ENCODE measurements around the gene AFF3.
A peak's percentile ranks its signal among the peaks of the same experiment; 100 is the strongest.
"Not testable (repeated sequence)": the region's sequence is repeated elsewhere in the genome, so short reads cannot be mapped to it uniquely, and the experiment has no call there.

Gene AFF3

GRCh38 chr2:99970292-99970868, 172.0 kb downstream of the AFF3 start:
- no peak for DNase-seq (ENCODE audit: low read depth)

- DNase-seq (ENCODE audit: low read depth), result no peak
Observed at GRCh38 chr2:99961196-99961913, 181.0 kb downstream of the AFF3 start.

GRCh38 chr2:99960790-99961189, 181.6 kb downstream of the AFF3 start:
- no peak for DNase-seq (ENCODE audit: low read depth)

- DNase-seq (ENCODE audit: low read depth), result no peak
Observed at GRCh38 chr2:99960291-99960690, 182.1 kb downstream of the AFF3 start.

GRCh38 chr2:99959261-99960014, 183.0 kb downstream of the AFF3 start:
- no peak for DNase-seq (ENCODE audit: low read depth)

- no peak for DNase-seq (ENCODE audit: low read depth)
Observed at GRCh38 chr2:99957332-99958133, 184.9 kb downstream of the AFF3 start.

- no peak for DNase-seq (ENCODE audit: low read depth)
Observed at GRCh38 chr2:99956232-99957030, 186.0 kb downstream of the AFF3 start.

- no peak for DNase-seq (ENCODE audit: low read depth)
Observed at GRCh38 chr2:99953750-99954149, 188.6 kb downstream of the AFF3 start.

GRCh38 chr2:99949963-99950362, 192.4 kb downstream of the AFF3 start:
- DNase-seq (ENCODE audit: low read depth), result no peak

- no peak for DNase-seq (ENCODE audit: low read depth)
Observed at GRCh38 chr2:99949530-99949929, 192.9 kb downstream of the AFF3 start.

- DNase-seq (ENCODE audit: low read depth), result no peak
Observed at GRCh38 chr2:99948010-99948409, 194.4 kb downstream of the AFF3 start.

- DNase-seq (ENCODE audit: low read depth), result not testable (repeated sequence)
Observed at GRCh38 chr2:99947366-99947765, 195.0 kb downstream of the AFF3 start.

- no peak for DNase-seq (ENCODE audit: low read depth)
Observed at GRCh38 chr2:99944019-99944418, 198.4 kb downstream of the AFF3 start.

- DNase-seq (ENCODE audit: low read depth), result no peak
Observed at GRCh38 chr2:99942561-99943347, 199.6 kb downstream of the AFF3 start.

GRCh38 chr2:99940963-99941362, 201.4 kb downstream of the AFF3 start:
- DNase-seq (ENCODE audit: low read depth), result peak; percentile 21

GRCh38 chr2:99939135-99939534, 203.3 kb downstream of the AFF3 start:
- no peak for DNase-seq (ENCODE audit: low read depth)

- DNase-seq (ENCODE audit: low read depth), result no peak
Observed at GRCh38 chr2:99938250-99938649, 204.1 kb downstream of the AFF3 start.

GRCh38 chr2:99936065-99936464, 206.3 kb downstream of the AFF3 start:
- no peak for DNase-seq (ENCODE audit: low read depth)

GRCh38 chr2:99935662-99936061, 206.7 kb downstream of the AFF3 start:
- no peak for DNase-seq (ENCODE audit: low read depth)

- DNase-seq (ENCODE audit: low read depth), result no peak
Observed at GRCh38 chr2:99933894-99934650, 208.3 kb downstream of the AFF3 start.
